Pancreas (tissue), 10 donors: ENCODE results near the gene PRR15L. TPM values are rescaled to one million over a fixed set of nuclear protein-coding genes. Genes with fewer than 3 reads are reported as not detected.
"Not testable (repeated sequence)": the region's sequence is repeated elsewhere in the genome, so short reads cannot be mapped to it uniquely, and the experiment has no call there.

Experiments used
- ATAC-seq, 4 donors: fragments of 200-7000 bp; cut with Tn5 transposase; one replicate each; pipeline versions ENCODE4 v1.8.0 to v1.9.1; 2020; ENCODE audit warnings: mild to moderate bottlenecking in 4 of 4, moderate library complexity in 4 of 4
- DNase-seq, 6 donors: peaks; one replicate each; pipeline ENCODE4 v3.0.0-alpha.2; 2020
- FAIRE-seq: peaks from 2 replicates; lab custom pipeline; 2012; peaks lifted over from hg19 to GRCh38; lab: Jason Lieb, UNC
- H3K27ac ChIP-seq, 4 donors: fragments of 200-600 bp; sonication (generic); 1 replicate in 3 of 4; 2 replicates in 1 of 4; pipeline versions ENCODE4 v1.5.0 to v1.8.0; 2020
- H3K27me3 ChIP-seq, 4 donors: fragments of 200-600 bp; one replicate each; pipeline ENCODE4 v1.8.0; 2021
- H3K36me3 ChIP-seq, 3 donors: fragments of 200-600 bp; sonication (generic) in 1 of 3; one replicate each; pipeline versions ENCODE4 v1.5.0 to v1.8.0; 2020 to 2021
- H3K4me1 ChIP-seq, 3 donors: fragments of 200-600 bp; one replicate each; pipeline ENCODE4 v1.8.0; 2021
- H3K4me3 ChIP-seq, 4 donors: fragments of 200-600 bp; sonication (generic) in 2 of 4; one replicate each; pipeline versions ENCODE4 v1.5.0 to v1.8.0; 2020 to 2021
- H3K9me3 ChIP-seq, 4 donors: fragments of 200-600 bp; one replicate each; pipeline ENCODE4 v1.8.0; 2021
- WGBS, 2 donors: extraction: QIAGEN DNeasy Blood & Tissue Kit; methylation state at CpG; one replicate each; pipeline ENCODE4 v1.1.7; 2013; 5-methylcytosine and 5-hydroxymethylcytosine counted together
- intact Hi-C, 3 donors: fragments of 100-400 bp; cut with DNase I; formaldehyde crosslinking; loops; one replicate each; pipeline versions ENCODE4 v1.11.1 to v1.14.2; 2022
- polyA plus RNA-seq, 2 donors: library from polyadenylated mRNA; stranded (reverse); fragments of 200-250 nt; gene quantifications; one replicate each; pipeline ENCODE4 v1.2.3, GENCODE V29; 2013
- total RNA-seq, 6 donors: library from RNA; stranded (reverse); fragmentation: NEBNext Ultra II Directional in 4 of 6; extraction: Animal tissue kit (Norgen Biotek cat#: 25700) in 4 of 6; gene quantifications; one replicate each; pipeline versions ENCODE4 v1.2.1 to v1.2.4, GENCODE V29; 2021 to 2023
- TF ChIP-seq, protein P1 (sequence below), 4 donors: fragments of 200-600 bp; sonication (generic) in 3 of 4; IDR thresholded peaks; one replicate each; pipeline versions ENCODE4 v1.5.0 to v1.8.0; 2021; ENCODE audit warnings: antibody characterized with exemption in 4 of 4
- donor health status: healthy with polysubstance abuse.
- donor health status: DM: no; HTN: no; CAD: no; lungs with moderate emphysema.
- donor health status: DM: no; HTN: no; CAD: no.
- donor health status: control.
- donor health status: control.
- donor health status: Bipolar disorder and iron deficiency.
- donor health status: DM: yes; HTN: yes; CAD: no.
- donor health status: DM: no; HTN: no; CAD: no.
- donor health status: DM: no; HTN: no; CAD: no.
- donor health status: DM: yes; HTN: yes; CAD: no.

PRR15L gene
- total and polyA plus RNA-seq, 8 donors = 26.6 to 68.6 (median 49.8) TPM

DNA sequence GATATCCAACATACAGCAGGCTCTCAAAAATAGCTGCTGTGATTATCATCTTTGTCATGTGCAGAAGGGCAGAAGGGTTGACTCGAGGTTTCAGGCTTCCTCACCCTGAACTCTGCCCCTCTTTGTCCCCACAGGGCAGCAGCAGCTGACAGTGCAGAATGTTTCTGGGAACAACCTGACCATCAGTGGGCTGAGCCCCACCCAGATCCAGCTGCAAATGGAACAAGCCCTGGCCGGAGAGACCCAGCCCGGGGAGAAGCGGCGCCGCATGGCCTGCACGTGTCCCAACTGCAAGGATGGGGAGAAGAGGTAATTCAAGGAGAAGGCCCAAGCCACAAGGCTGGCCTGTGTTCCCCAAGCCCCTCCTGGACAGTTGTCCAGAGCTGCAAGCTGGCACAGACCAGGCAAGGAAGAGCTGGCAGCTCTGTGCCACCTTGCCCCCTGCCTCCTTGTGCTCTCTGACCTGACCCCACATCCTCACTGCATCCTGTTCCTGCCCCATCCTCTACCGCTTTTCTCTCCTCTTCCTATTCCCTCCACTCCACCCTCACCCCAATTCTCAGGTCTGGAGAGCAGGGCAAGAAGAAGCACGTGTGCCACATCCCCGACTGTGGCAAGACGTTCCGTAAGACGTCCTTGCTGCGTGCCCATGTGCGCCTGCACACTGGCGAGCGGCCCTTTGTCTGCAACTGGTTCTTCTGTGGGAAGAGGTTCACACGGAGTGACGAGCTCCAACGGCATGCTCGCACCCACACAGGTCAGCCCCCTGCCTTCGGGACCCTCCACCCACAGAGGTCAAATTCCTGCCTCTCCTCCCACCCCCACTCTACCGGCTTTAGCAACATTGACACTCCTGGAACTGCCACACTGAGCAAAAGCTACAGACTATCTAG is 32.7 kb downstream of the PRR15L start:
- Histone ChIP-seq H3K4me1 (no peaks in the 10 kb centered on the region), H3K27ac (no peak overlapping the region), H3K36me3 (peaks cover 0 to 23% (median 0%) of the 10 kb centered on the region in 3 donors), H3K4me3 (no peak overlapping the region), H3K9me3 (no peaks in the 10 kb centered on the region), H3K27me3 (no peaks in the 10 kb centered on the region)
- FAIRE-seq (no peak), ATAC-seq (no peak), DNase-seq (no peak)
- WGBS, 2 donors = 88 to 89% methylated on average over 23 of the region's 23 CpGs
- TF ChIP-seq, protein P1, sequence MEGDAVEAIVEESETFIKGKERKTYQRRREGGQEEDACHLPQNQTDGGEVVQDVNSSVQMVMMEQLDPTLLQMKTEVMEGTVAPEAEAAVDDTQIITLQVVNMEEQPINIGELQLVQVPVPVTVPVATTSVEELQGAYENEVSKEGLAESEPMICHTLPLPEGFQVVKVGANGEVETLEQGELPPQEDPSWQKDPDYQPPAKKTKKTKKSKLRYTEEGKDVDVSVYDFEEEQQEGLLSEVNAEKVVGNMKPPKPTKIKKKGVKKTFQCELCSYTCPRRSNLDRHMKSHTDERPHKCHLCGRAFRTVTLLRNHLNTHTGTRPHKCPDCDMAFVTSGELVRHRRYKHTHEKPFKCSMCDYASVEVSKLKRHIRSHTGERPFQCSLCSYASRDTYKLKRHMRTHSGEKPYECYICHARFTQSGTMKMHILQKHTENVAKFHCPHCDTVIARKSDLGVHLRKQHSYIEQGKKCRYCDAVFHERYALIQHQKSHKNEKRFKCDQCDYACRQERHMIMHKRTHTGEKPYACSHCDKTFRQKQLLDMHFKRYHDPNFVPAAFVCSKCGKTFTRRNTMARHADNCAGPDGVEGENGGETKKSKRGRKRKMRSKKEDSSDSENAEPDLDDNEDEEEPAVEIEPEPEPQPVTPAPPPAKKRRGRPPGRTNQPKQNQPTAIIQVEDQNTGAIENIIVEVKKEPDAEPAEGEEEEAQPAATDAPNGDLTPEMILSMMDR (IDR thresholded peaks at IDR 0.05) = no peak
- intact Hi-C loops = no loop called here

- ATAC-seq, intact Hi-C loops, FAIRE-seq, H3K4me1 ChIP-seq, DNase-seq, H3K27ac ChIP-seq, H3K4me3 ChIP-seq, H3K27me3 ChIP-seq, H3K9me3 ChIP-seq, H3K36me3 ChIP-seq: not testable (repeated sequence)
- 94 to 95% methylated on average over 14 of the region's 14 CpGs for WGBS, 2 donors
Measured at GRCh38 chr17:47919889-47920288, 37.8 kb downstream of the PRR15L start.

- H3K36me3 ChIP-seq = no peaks in the 10 kb centered on the region
- H3K27ac ChIP-seq = no peak overlapping the region
- H3K4me1 ChIP-seq = no peaks in the 10 kb centered on the region
- H3K9me3 ChIP-seq = no peaks in the 10 kb centered on the region
- no peaks in the 10 kb centered on the region for H3K27me3 ChIP-seq
- 86 to 92% methylated on average over 2 of the region's 2 CpGs for WGBS, 2 donors
- no peak for FAIRE-seq
- intact Hi-C loops = no loop called here
- H3K4me3 ChIP-seq = no peak overlapping the region
- no peak for ATAC-seq
- no peak for DNase-seq
- TF ChIP-seq, protein P1 (IDR thresholded peaks at IDR 0.05) = no peak
Measured at GRCh38 chr17:47918991-47919390, 38.7 kb downstream of the PRR15L start.

DNA sequence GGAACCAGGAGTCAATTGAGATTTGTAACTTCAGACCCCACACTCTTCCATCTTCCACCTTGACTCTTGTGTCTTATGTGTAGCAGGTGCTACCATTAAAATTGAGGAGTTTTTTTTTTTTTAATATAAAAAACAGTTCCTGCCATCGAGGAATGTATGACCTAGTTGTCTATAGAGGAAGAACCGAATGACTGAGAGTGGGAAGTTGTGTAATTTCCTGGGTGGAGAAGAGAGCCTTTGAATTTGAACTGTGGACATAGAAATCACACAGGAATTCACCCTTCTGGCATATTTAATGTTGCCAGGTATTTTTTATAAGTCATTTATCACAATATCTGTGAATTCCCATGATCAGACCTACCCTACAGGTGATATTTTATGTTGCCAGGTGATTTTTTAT is 39.7 kb downstream of the PRR15L start:
- Histone ChIP-seq H3K4me1 (no peaks in the 10 kb centered on the region), H3K27me3 (no peaks in the 10 kb centered on the region), H3K27ac (no peak overlapping the region), H3K36me3 (no peaks in the 10 kb centered on the region), H3K4me3 (no peak overlapping the region), H3K9me3 (no peaks in the 10 kb centered on the region)
- WGBS, 2 donors = 59 to 62% methylated on average over 2 of the region's 2 CpGs
- FAIRE-seq (no peak), DNase-seq (no peak), ATAC-seq (no peak)
- intact Hi-C loops = no loop called here
- TF ChIP-seq, protein P1 (IDR thresholded peaks at IDR 0.05) = no peak

DNA sequence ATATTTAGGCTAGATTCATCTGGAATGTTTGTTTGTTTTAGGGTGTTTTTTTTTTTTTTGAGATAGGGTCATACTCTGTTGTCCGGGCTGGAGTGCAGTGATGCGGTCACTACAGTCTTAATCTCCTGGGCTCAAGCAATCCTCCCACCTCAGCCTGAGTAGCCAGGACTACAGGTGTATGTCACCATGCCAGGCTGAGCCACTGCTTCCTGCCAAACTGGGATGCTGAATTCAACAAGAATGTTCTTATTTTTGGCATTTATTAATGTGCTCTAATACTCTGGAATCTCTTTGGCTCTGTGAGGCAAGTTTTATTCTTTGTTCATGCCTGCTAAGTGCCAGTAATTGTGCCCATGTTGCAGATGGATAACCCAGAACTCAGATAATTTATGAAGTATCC is 40.1 kb downstream of the PRR15L start:
- intact Hi-C loops = no loop called here
- DNase-seq = no peak

More for the DNA sequence above, 40.1 kb downstream of the PRR15L start:
- WGBS, 2 donors = 75 to 76% methylated on average over 2 of the region's 2 CpGs
- Histone ChIP-seq H3K4me1 (no peaks in the 10 kb centered on the region), H3K9me3 (no peaks in the 10 kb centered on the region), H3K27me3 (no peaks in the 10 kb centered on the region), H3K4me3 (no peak overlapping the region), H3K27ac (no peak overlapping the region), H3K36me3 (no peaks in the 10 kb centered on the region)
- FAIRE-seq = no peak
- TF ChIP-seq, protein P1 (IDR thresholded peaks at IDR 0.05) = no peak
- ATAC-seq = no peak
